HG03108 (cell line): Measurements from ENCODE around the gene CNDP2.

Source experiments
- ATAC-seq: cut with Tn5 transposase; IDR thresholded peaks from one replicate; pipeline ENCODE4 v1.9.1; 2021; ENCODE audit warnings: moderate library complexity; ENCODE audit not compliant: unreplicated experiment

The CNDP2 gene

GRCh38 chr18:74532511-74533025 is 36.4 kb downstream of the CNDP2 start:
- ATAC-seq, result no peak

DNA sequence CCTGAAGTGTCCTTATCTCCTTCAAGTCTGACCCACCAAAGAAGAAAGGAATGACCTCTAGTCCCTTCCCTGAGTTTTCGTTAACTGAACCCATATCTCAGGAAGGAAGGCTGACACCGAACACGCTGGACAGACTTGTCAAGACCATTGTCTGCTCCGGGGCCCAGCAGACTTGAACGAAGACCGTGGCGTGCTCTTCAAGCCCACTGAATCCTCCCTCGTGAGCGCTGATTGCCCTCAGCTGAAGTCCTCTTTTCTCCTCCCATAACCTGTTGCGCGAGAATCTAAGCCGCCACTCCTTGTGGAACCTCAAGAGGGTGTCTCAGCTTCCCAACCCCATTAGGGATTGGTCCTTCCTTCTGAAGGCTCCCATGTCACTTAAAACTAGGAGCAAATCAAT is 37.5 kb downstream of the CNDP2 start:
- no peak for ATAC-seq

- no peak for ATAC-seq
Measured at GRCh38 chr18:74534150-74534969, 38.2 kb downstream of the CNDP2 start, which contains the start of gene CNDP1. TSS of gene CNDP1 (plus strand) at chr18:74534500. CDS start at chr18:74534668, 168 bp downstream.

- ATAC-seq, result no peak
Measured at GRCh38 chr18:74534981-74535649, 39.0 kb downstream of the CNDP2 start.

DNA sequence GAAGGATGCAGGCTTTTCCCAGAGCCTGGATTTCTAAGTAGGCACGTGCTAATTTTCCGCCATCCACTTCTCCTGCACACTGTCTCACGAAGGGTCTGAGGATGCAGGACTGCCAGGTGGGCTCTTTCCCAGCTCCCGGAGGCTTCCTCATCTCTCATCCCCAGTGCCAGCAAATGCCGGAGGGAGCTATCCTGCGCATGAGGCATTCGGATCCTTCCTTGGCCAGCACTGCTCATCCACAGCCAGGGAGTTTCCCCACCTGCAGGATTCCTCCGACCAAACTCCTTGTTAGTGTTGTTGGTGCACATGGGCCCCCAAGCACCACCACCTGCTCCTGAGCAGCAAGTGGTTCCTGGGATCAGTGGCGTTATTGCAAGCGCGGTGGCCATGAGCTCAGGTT is 43.1 kb downstream of the CNDP2 start:
- ATAC-seq, result no peak

DNA sequence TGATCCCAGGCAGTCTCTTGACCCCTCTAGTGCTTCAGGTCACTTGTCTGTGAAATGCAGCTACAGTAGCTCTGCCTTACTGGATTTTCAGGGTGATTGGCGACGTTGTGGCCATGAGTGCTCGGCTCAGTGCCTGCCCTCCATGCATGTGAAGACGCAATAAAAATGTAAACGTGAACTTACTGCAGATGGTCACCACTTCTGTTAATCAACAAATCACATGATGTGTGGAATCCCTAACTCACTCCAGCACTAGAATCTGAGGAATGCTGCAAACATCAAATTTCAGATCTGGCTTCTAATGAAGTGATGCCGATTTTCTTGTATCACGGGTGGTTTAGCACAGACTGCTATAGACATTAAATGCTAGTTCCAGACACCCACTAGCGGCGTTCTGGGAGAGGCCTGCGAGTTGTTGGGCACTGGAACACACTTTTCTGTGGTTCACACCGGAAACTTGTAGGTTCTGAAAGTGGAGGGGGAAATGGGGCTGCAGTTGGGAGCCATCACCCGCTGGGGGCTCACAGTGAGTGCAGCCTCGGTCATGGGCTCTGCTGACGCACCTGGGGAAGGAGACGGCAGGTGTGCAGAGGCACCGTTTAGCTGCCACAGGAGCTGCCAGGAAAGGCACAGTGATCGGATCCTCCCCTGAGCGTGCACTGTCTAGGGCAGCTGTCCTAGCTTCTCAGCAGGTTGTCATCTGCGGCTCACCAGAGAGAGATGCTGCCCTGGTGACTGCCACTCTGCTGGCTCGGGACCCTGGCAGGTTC is 44.7 kb downstream of the CNDP2 start:
- ATAC-seq, result no peak

GRCh38 chr18:74541703-74542555 is 45.8 kb downstream of the CNDP2 start:
- ATAC-seq, result no peak

- no peak for ATAC-seq
Measured at GRCh38 chr18:74544898-74545297, 48.7 kb downstream of the CNDP2 start.

DNA sequence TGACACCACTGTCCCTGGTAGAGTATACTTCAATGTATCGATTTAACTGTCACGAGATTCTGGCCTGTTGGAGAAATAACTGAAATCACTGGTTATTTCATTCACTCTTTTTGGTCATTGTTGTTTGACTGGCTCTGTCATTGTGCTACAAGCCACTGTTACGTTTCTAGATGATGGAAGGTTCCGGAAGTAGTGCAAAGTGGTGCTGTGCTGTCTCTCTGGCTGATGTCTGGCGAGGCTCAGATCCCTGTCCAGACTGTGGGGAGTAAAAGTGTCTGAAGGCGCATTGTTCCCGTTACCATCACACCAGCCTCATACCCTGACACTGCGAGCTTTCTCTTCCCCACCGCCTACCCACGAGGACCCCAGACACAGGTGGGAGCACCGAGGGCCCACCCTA is 49.8 kb downstream of the CNDP2 start:
- ATAC-seq, result no peak

- ATAC-seq, result no peak
Measured at GRCh38 chr18:74546751-74547530, 50.8 kb downstream of the CNDP2 start.

- ATAC-seq, result no peak
Measured at GRCh38 chr18:74547860-74548259, 51.7 kb downstream of the CNDP2 start.

DNA sequence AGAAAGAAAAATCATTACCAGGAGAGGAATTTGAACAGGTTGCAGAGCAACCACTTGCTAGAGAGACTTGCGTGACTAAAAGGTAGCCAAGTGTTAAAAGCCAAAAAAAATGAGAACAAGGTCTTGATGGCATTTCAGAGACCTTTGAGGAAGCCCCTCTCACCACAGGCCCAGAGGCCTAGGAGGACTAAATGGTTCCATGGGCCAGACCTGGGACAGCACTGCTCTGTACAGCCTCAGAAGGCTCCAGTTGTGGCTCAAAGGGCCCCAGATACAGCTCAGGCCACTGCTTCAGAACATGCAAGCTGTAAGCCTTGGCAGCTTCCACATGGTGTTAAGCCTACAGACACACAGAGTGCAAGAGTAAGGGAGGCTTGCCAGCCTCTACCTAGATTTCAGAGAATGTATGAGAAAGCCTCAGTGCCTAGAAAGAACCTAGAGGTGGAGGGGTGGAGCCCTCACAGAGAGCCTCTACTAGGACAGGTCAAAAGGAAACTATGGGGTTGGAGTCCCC is 53.5 kb downstream of the CNDP2 start:
- no peak for ATAC-seq

DNA sequence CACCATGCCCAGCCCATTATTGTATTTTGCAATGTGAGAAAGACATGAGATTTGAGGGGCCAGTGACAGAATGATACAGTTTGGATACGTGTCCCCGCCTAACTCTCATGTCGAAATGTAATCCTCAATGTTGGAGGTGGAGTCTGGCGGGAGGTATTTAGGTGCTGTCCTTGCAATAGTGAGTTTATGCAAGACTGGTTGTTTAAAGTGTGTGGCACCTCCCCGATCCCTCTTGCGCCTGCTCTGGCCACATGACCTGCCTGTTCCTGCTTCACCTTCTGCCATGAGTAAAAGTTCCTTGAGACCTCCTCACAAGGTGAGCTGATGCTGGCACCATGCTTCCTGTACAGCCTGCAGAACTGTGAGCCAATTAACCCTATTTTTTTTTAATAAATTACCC is 54.7 kb downstream of the CNDP2 start:
- ATAC-seq, result no peak

- ATAC-seq, result no peak
Measured at GRCh38 chr18:74551452-74551851, 55.3 kb downstream of the CNDP2 start.

DNA sequence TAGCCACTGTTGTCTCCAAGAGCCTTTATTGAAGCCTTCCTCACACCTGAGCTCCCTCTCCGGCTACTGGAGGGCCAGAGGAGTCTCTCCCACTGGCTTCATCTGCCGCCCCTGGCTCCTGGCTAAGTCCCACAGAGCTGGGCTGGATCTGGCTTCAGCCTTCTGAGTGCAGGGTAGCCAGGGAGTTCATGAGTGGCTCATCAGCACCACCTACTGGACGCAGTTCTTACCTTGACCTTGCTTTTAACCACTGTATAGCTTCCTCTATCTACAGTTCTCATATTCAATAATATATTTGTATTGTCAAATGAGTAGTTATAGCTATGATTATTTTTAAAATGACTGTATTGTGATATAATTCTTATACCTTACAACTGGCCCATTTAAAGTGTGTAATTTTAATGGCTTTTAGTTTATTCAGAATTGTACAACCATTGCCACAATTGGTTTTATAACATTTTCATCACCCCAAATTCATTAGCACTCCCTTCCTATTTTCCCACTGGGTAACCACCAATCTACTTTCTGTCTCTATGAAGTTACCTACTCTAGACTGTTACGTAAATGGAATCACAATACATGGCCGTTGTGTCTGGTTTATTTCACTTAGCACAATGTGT is 55.9 kb downstream of the CNDP2 start:
- peak; percentile 98 for ATAC-seq

DNA sequence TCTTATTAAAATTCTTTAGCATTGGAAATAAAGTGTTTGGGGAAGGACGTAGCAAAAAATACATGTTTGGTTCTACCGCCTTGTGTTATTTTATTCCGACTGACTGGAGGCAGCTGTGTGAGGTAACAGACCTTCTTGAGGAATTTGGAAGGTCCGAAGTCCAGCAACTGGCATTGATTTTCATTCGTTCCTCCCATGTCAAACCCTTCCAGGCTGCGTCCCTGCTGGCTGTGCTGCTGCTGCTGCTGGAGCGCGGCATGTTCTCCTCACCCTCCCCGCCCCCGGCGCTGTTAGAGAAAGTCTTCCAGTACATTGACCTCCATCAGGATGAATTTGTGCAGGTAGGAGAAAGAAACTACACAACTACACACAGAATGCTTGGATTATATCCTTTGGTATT is 60.0 kb downstream of the CNDP2 start:
- ATAC-seq, result no peak

DNA sequence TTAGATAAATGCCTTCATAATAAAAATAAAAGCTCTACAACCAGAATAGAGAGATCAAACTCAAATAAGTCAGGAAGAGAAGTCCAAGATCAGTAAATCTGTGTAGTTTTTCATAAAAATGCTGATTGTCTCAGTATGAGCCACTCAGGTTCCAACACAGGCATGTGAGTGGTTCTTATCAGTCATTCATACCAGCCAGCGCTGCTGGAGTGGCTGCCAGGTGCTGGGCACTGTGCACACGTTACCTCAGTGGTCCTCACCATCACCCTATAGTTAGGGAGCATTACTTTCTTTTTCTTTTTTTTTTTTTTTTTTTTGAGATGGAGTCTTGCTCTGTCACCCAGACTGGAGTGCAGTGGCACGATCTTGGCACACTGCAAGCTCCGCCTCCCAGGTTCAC is 61.9 kb downstream of the CNDP2 start:
- ATAC-seq, result no peak

DNA sequence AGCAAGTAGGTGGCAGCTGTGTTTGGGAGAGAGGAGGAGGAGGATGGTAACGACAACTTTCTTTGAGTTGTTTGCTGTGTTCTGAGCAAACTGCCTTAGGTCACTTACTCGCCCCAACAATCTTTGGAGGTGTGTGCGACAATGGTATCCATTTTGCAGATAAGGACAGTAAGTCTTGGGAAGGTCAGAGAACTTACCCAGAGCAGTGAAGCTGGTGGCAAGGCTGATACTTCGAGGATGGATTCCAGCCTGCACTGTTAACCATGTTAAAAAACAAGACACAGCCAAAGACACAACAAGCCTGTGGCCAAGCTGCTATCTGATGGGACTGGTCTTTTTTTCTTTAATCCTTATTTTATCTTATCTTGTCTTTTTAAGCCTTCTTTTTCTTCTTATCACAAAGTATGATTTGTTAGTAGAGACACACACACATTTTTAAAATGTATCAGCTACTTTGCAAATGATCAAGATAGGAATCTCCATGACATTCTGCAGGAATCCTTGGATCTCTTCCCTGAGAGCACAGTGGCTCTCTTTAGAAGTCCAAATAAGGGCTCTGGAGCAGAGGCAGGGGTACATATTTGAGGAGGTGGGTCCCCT is 66.1 kb downstream of the CNDP2 start:
- no peak for ATAC-seq

- no peak for ATAC-seq
Measured at GRCh38 chr18:74562775-74563174, 66.6 kb downstream of the CNDP2 start.
